Measurements from ENCODE around the gene SPIN3. TPM values are rescaled to one million over a fixed set of nuclear protein-coding genes. Genes with fewer than 3 reads are reported as not detected.

Gene SPIN3
- total and polyA plus RNA-seq, 10 of the 15 experiments (the other 5 are each of a cell fraction or from before 2014, with no cell fraction given): 2.1 to 12.3 (median 9.5) TPM

- TF ChIP-seq ZBTB4 (CRISPR knock-in tag; IDR thresholded peaks at IDR 0.05): no peak
- no peak for TF ChIP-seq STAT3 (IDR thresholded peaks at IDR 0.05; ENCODE audit: low read depth, low read length)
- no peak for TF ChIP-seq USF1 (IDR thresholded peaks at IDR 0.05; ENCODE audit: borderline replicate concordance, extremely low read length, insufficient read depth, low read depth, low read length)
- no peak for TF ChIP-seq ZSCAN29 (IDR thresholded peaks at IDR 0.05)
Measured at GRCh38 chrX:56978172-56978571, 17.2 kb downstream of the SPIN3 start (continued).

GRCh38 chrX:56975611-56976010 lies 19.7 kb downstream of the SPIN3 start:
- in situ Hi-C loops (cut with MboI) (loop anchor here (5.0 to 25.0 kb wide), 6 partner anchors 162 to 1263 kb away; partner anchors contain the start of genes RRAGB, SPIN2A, UBQLN2 and ZXDA), intact Hi-C loops (cut with micrococcal nuclease; ENCODE audit: unreplicated experiment) (loop anchor here (5.0 kb wide), 1 partner anchor 413 kb away; the partner anchor contains the start of gene UBQLN2)
- no TSS peak for BruUV-seq (replicated peaks)
- SMC1A ChIA-PET (ENCODE audit: uncharacterized antibody, unreplicated experiment): no interaction called here
- Histone ChIP-seq H3K4me3 (no peak overlapping the region), H3K27ac (ENCODE audit: control insufficient read depth, insufficient read depth) (no peak overlapping the region), H2AFZ (ENCODE audit: control insufficient read depth, low read depth, low read length) (no peak overlapping the region), H3K9me3 (replicated peaks; ENCODE audit: control insufficient read depth, insufficient read depth, low read length) (no peaks in the 10 kb centered on the region), H4K20me1 (ENCODE audit: control insufficient read depth, insufficient read depth) (no peaks in the 10 kb centered on the region), H3K79me2 (ENCODE audit: control insufficient read depth, insufficient read depth, low read length) (no peaks in the 10 kb centered on the region), H3K36me3 (ENCODE audit: control insufficient read depth in 2 of 2, insufficient read depth in 2 of 2, low read length in 1 of 2) (no peaks in the 10 kb centered on the region), H3K4me1 (ENCODE audit: control insufficient read depth, insufficient read depth, low read length) (no peaks in the 10 kb centered on the region), H3K4me2 (ENCODE audit: control insufficient read depth, insufficient read depth) (no peak overlapping the region), H3K27me3 (replicated peaks in 1 of 2; ENCODE audit: control insufficient read depth in 2 of 2, insufficient read depth in 2 of 2, low read length in 1 of 2) (no peaks in the 10 kb centered on the region), H3K9ac (ENCODE audit: control insufficient read depth, insufficient read depth, low read length) (no peak overlapping the region)
- TF ChIP-seq CTCF (IDR thresholded peaks at IDR 0.05 in 2 of 3, conservative IDR thresholded peaks at IDR 0.05 in 1 of 3; ENCODE audit: control insufficient read depth in 2 of 3, extremely low read depth in 1 of 3, insufficient read depth in 1 of 3, low read depth in 3 of 3, low read length in 3 of 3): 0 out of 6 replicates have a peak, but pooled peaks of 1 of the 3 experiments have one; percentile 6
- TF ChIP-seq POU2F2 (IDR thresholded peaks at IDR 0.05; ENCODE audit: borderline replicate concordance, low read depth, low read length): no peak
- ATAC-seq (no peak), FAIRE-seq (no peak), DNase-seq (ENCODE audit: low read depth, low spot score) (no peak)
- RAD21 ChIA-PET (ENCODE audit: unreplicated experiment): no interaction called here
- CTCF ChIA-PET: no interaction called here
- 28% methylated on average over 2 of the region's 2 CpGs for WGBS (ENCODE audit: insufficient coverage, insufficient replicate concordance, low lambda C conversion rate, missing lambda C conversion rate)
- POLR2A ChIA-PET: no interaction called here

Measured in GM12878 (cell line).